Uterus (tissue), 4 donors: ENCODE data around the gene FLYWCH2. TPM values are rescaled to one million over a fixed set of nuclear protein-coding genes. Genes with fewer than 3 reads are reported as not detected.

Experiments
- DNase-seq, 2 donors: peaks; one replicate each; pipeline ENCODE4 v3.0.0-alpha.2; 2019 to 2020
- H3K27ac ChIP-seq, 2 donors: fragments of 200-600 bp; sonication (generic); 1 replicate in 1 of 2; 2 replicates in 1 of 2; pipeline ENCODE4 v1.5.1; 2016 to 2018
- H3K27me3 ChIP-seq, 2 donors: fragments of 200-600 bp; sonication (generic); one replicate each; pipeline ENCODE4 v1.5.1; 2018 to 2019; ENCODE audit warnings: control low read depth in 1 of 2
- H3K36me3 ChIP-seq, 2 donors: fragments of 200-600 bp; sonication (generic); one replicate each; pipeline ENCODE4 v1.5.1; 2019; ENCODE audit warnings: control low read depth in 1 of 2
- H3K4me1 ChIP-seq, 2 donors: fragments of 200-600 bp; sonication (generic); one replicate each; pipeline ENCODE4 v1.5.1; 2018 to 2019; ENCODE audit warnings: control low read depth in 1 of 2
- H3K4me3 ChIP-seq, 2 donors: fragments of 200-600 bp; sonication (generic); 1 replicate in 1 of 2; 2 replicates in 1 of 2; pipeline ENCODE4 v1.5.1; 2018 to 2019; ENCODE audit warnings: mild to moderate bottlenecking in 1 of 2
- H3K9me3 ChIP-seq, 2 donors: fragments of 200-600 bp; sonication (generic); one replicate each; pipeline ENCODE4 v1.5.1; 2019; ENCODE audit warnings: control low read depth in 1 of 2
- POLR2A ChIP-seq, 2 donors: fragments of 450-650 bp; IDR thresholded peaks; one replicate each; pipeline ENCODE4 v1.6.1; 2016; ENCODE audit warnings: antibody characterized with exemption in 2 of 2, mild to moderate bottlenecking in 1 of 2, moderate library complexity in 1 of 2
- intact Hi-C: fragments of 100-400 bp; cut with DNase I; formaldehyde crosslinking; loops from one replicate; pipeline ENCODE4 v1.15.1; 2023; ENCODE audit warnings: low total_unique reads
- total RNA-seq, 4 donors: library from RNA; depleted of rRNA in 3 of 4; stranded (reverse); fragments of >200 nt in 3 of 4; gene quantifications; one replicate each; pipeline versions ENCODE4 v1.1.0 to v1.2.4, GENCODE V29; 2014 to 2023
- TF ChIP-seq, protein P1 (sequence below), 4 experiments: fragments of 200-600 bp in 2 of 4; fragments of 450-650 bp in 2 of 4; sonication (generic) in 2 of 4; IDR thresholded peaks; one replicate each; pipeline ENCODE4 v1.5.1; 2016 to 2019; ENCODE audit warnings: antibody characterized with exemption in 4 of 4, mild to moderate bottlenecking in 2 of 4, moderate library complexity in 1 of 4
- donor health status: DM: yes; HTN: yes; CAD: no.

Gene FLYWCH2
- total RNA-seq, 4 donors from 2014 or later: 27.9 to 223 (median 40.9) TPM

DNA sequence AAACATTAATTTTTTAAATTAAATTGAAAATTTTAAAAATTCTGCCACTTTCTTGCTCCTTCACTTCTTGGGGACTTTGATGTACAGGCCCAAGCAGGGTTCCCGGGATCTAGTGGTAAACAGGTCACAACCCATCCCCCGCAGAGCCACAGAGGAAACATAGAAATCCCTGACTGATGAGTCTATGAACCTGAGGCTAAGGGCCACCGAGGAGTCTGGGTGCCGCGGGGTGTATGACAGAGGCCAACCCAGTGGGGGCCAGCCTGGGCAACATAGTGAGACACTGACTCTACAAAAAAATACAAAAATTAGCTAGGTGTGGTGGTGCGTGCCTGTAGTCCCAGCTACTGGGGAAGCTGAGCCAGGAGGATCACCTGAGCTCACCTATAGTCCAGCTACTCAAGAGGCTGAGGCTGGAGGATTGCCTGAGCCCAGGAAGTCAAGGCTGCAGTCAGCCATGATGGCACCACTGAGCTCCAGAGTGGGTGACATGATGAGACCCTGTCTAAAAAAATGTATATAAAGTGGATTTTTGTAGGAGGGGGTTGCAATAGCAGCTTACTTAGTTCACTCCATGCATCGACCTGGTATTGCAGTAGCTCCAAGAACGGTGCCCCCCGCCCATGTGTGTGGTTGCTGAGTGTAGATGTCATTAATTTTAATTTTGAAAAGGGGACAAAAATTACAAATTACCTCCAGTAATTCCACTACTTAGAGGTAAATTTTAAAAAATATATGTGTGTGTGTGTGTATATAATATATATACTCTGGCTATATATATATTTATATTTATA is 19.5 kb downstream of the FLYWCH2 start:
- no peak for DNase-seq
- no peak overlapping the region for H3K4me3 ChIP-seq
- no peaks in the 10 kb centered on the region for H3K9me3 ChIP-seq
- intact Hi-C loops: loop anchor here (10.0 kb wide), 1 partner anchor 1972 kb away; no protein-coding TSS in a partner anchor
- no peaks in the 10 kb centered on the region for H3K36me3 ChIP-seq
- H3K27me3 ChIP-seq: no peaks in the 10 kb centered on the region
- TF ChIP-seq, protein P1, sequence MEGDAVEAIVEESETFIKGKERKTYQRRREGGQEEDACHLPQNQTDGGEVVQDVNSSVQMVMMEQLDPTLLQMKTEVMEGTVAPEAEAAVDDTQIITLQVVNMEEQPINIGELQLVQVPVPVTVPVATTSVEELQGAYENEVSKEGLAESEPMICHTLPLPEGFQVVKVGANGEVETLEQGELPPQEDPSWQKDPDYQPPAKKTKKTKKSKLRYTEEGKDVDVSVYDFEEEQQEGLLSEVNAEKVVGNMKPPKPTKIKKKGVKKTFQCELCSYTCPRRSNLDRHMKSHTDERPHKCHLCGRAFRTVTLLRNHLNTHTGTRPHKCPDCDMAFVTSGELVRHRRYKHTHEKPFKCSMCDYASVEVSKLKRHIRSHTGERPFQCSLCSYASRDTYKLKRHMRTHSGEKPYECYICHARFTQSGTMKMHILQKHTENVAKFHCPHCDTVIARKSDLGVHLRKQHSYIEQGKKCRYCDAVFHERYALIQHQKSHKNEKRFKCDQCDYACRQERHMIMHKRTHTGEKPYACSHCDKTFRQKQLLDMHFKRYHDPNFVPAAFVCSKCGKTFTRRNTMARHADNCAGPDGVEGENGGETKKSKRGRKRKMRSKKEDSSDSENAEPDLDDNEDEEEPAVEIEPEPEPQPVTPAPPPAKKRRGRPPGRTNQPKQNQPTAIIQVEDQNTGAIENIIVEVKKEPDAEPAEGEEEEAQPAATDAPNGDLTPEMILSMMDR (IDR thresholded peaks at IDR 0.05): no peak
- no peak for TF ChIP-seq POLR2A (IDR thresholded peaks at IDR 0.05)
- H3K27ac ChIP-seq: no peak overlapping the region
- peaks cover 0 to 6% of the 10 kb centered on the region in 2 donors for H3K4me1 ChIP-seq

GRCh38 chr16:2904100-2904921 is 21.3 kb downstream of the FLYWCH2 start:
- peaks cover 0 to 6% of the 10 kb centered on the region in 2 donors for H3K4me1 ChIP-seq
- intact Hi-C loops: loop anchor here (10.0 kb wide), 1 partner anchor 1970 kb away; no protein-coding TSS in a partner anchor
- H3K9me3 ChIP-seq: no peaks in the 10 kb centered on the region
- DNase-seq: peak; percentile 78 to 85
- no peaks in the 10 kb centered on the region for H3K27me3 ChIP-seq
- peak overlapping the region; percentile 80 to 97 for H3K4me3 ChIP-seq
- H3K27ac ChIP-seq: peak overlapping the region; percentile 85 to 91
- no peaks in the 10 kb centered on the region for H3K36me3 ChIP-seq
- peak; percentile 27 to 37 for TF ChIP-seq POLR2A (IDR thresholded peaks at IDR 0.05)
- TF ChIP-seq, protein P1 (IDR thresholded peaks at IDR 0.05): peak; percentile 92 to 96 (median 94)

GRCh38 chr16:2904922-2905240 is 21.9 kb downstream of the FLYWCH2 start:
- Histone ChIP-seq H3K36me3 (no peaks in the 10 kb centered on the region), H3K9me3 (no peaks in the 10 kb centered on the region), H3K27ac (peak overlapping the region; percentile 85 to 91), H3K4me1 (peaks cover 0 to 6% of the 10 kb centered on the region in 2 donors), H3K27me3 (no peaks in the 10 kb centered on the region), H3K4me3 (peak overlapping the region; percentile 80 to 97)
- DNase-seq: peak in 1 of 2 donors; percentile 37
- no peak for TF ChIP-seq POLR2A (IDR thresholded peaks at IDR 0.05)
- TF ChIP-seq, protein P1 (IDR thresholded peaks at IDR 0.05): no peak
- intact Hi-C loops: loop anchor here (10.0 kb wide), 1 partner anchor 1970 kb away; no protein-coding TSS in a partner anchor

GRCh38 chr16:2905241-2905987 is 22.4 kb downstream of the FLYWCH2 start:
- H3K27ac ChIP-seq: peak overlapping the region; percentile 85 to 91
- H3K4me3 ChIP-seq: peak overlapping the region; percentile 80 to 97
- H3K36me3 ChIP-seq: no peaks in the 10 kb centered on the region
- intact Hi-C loops: loop anchor here (10.0 kb wide), 1 partner anchor 1969 kb away; no protein-coding TSS in a partner anchor
- H3K9me3 ChIP-seq: no peaks in the 10 kb centered on the region
- peak; percentile 99 to 100 for DNase-seq
- H3K27me3 ChIP-seq: no peaks in the 10 kb centered on the region
- peak; percentile 92 to 94 for TF ChIP-seq POLR2A (IDR thresholded peaks at IDR 0.05)
- TF ChIP-seq, protein P1 (IDR thresholded peaks at IDR 0.05): peak in 2 of 4 experiments; percentile 10 to 17
- peaks cover 0 to 6% of the 10 kb centered on the region in 2 donors for H3K4me1 ChIP-seq
